GM23338 (cell line): ENCODE results near the gene TEX29. TPM values are rescaled to one million over a fixed set of nuclear protein-coding genes. Genes with fewer than 3 reads are reported as not detected.

Experiments used
- ATAC-seq: fragments of 200-7000 bp; cut with Tn5 transposase; 3 replicates; pipeline ENCODE4 v1.9.1; 2020
- DNase-seq: peaks from one replicate; pipeline ENCODE4 v3.0.0-alpha.2; 2015; ENCODE audit warnings: low spot score
- H2AFZ ChIP-seq: fragments of 200-600 bp; sonication (generic); 2 replicates; pipeline ENCODE4 v1.8.0; 2016; ENCODE audit warnings: antibody characterized with exemption, mild to moderate bottlenecking, moderate library complexity
- H3F3A ChIP-seq: fragments of 200-600 bp; sonication (generic); replicated peaks from 2 replicates; pipeline ENCODE4 v1.8.0; 2017; ENCODE audit warnings: antibody characterized with exemption, mixed run types, low read depth
- H3K27ac ChIP-seq: fragments of 200-600 bp; sonication (generic); 2 replicates; pipeline ENCODE4 v1.6.1; 2016; ENCODE audit warnings: low read depth
- H3K27me3 ChIP-seq: fragments of 200-600 bp; sonication (generic); 2 replicates; pipeline ENCODE4 v1.8.0; 2016; ENCODE audit warnings: mild to moderate bottlenecking, mixed run types, moderate library complexity; ENCODE audit not compliant: insufficient read depth
- H3K36me3 ChIP-seq: fragments of 200-600 bp; sonication (generic); 2 replicates; pipeline ENCODE4 v1.8.0; 2016; ENCODE audit warnings: mild to moderate bottlenecking; ENCODE audit not compliant: insufficient read depth
- H3K4me1 ChIP-seq: fragments of 200-600 bp; sonication (generic); 2 replicates; pipeline ENCODE4 v1.8.0; 2016; ENCODE audit warnings: mild to moderate bottlenecking, moderate library complexity; ENCODE audit not compliant: insufficient read depth
- H3K4me2 ChIP-seq: fragments of 200-600 bp; sonication (generic); 2 replicates; pipeline ENCODE4 v1.7.1; 2017; ENCODE audit warnings: mixed run types
- H3K4me3 ChIP-seq: fragments of 200-600 bp; sonication (generic); 2 replicates; pipeline ENCODE4 v1.6.1; 2016; ENCODE audit warnings: mixed run types
- H3K79me2 ChIP-seq: fragments of 200-600 bp; sonication (generic); replicated peaks from 2 replicates; pipeline ENCODE4 v1.8.0; 2017; ENCODE audit warnings: mild to moderate bottlenecking; ENCODE audit not compliant: insufficient read depth
- H3K9me2 ChIP-seq: fragments of 200-600 bp; sonication (generic); 2 replicates; pipeline ENCODE4 v1.8.0; 2017; ENCODE audit not compliant: insufficient read depth
- H4K20me1 ChIP-seq: fragments of 200-600 bp; sonication (generic); replicated peaks from 2 replicates; pipeline ENCODE4 v1.8.0; 2017; ENCODE audit warnings: mild to moderate bottlenecking; ENCODE audit not compliant: insufficient read depth
- H3K27ac Mint-ChIP-seq: 2 replicates; pipeline ENCODE4 v1.8.0; 2020; ENCODE audit warnings: inconsistent platforms, mild to moderate bottlenecking, moderate library complexity, mixed read lengths
- H3K27me3 Mint-ChIP-seq: 3 replicates; pipeline ENCODE4 v1.8.0; 2022; ENCODE audit warnings: low read depth, mild to moderate bottlenecking, moderate library complexity, mixed read lengths, inconsistent platforms; ENCODE audit not compliant: insufficient read depth, poor library complexity
- H3K36me3 Mint-ChIP-seq: 3 replicates; pipeline ENCODE4 v1.8.0; 2021; ENCODE audit warnings: low read depth, mild to moderate bottlenecking, inconsistent platforms, moderate library complexity, mixed read lengths
- H3K4me1 Mint-ChIP-seq: 3 replicates; pipeline ENCODE4 v1.8.0; 2020; ENCODE audit warnings: mild to moderate bottlenecking, inconsistent platforms, mixed read lengths
- H3K4me3 Mint-ChIP-seq: 3 replicates; pipeline ENCODE4 v1.8.0; 2021; ENCODE audit warnings: moderate library complexity, mild to moderate bottlenecking, inconsistent platforms, mixed read lengths
- H3K9me3 Mint-ChIP-seq: 3 replicates; pipeline ENCODE4 v1.8.0; 2020; ENCODE audit warnings: moderate library complexity, mild to moderate bottlenecking, inconsistent platforms, mixed read lengths
- CREB1 ChIP-seq: fragments of 250-450 bp; sonication (Bioruptor Pico); IDR thresholded peaks from 2 replicates; pipeline ENCODE4 v1.5.0; 2020; ENCODE audit warnings: low read depth, mild to moderate bottlenecking, moderate library complexity
- CTCF ChIP-seq, 2 experiments: fragments of 200-600 bp in 1 of 2; sonication (generic) in 1 of 2; conservative IDR thresholded peaks; 2 replicates each; pipeline versions ENCODE4 v1.5.1 to v1.6.1; 2016 to 2017; ENCODE audit warnings: antibody characterized with exemption in 2 of 2, low read depth in 2 of 2, mild to moderate bottlenecking in 2 of 2, moderate library complexity in 1 of 2
- ETS1 ChIP-seq: IDR thresholded peaks from 2 replicates; pipeline ENCODE4 v1.6.1; 2016; ENCODE audit warnings: antibody characterized with exemption
- EZH2phosphoT487 ChIP-seq: fragments of 200-600 bp; sonication (generic); IDR thresholded peaks from one replicate; pipeline ENCODE4 v1.8.1; 2018; ENCODE audit warnings: antibody characterized with exemption; ENCODE audit not compliant: unreplicated experiment
- JUNB ChIP-seq: IDR thresholded peaks from one replicate; pipeline ENCODE4 v1.6.1; 2016; ENCODE audit warnings: antibody characterized with exemption; ENCODE audit not compliant: unreplicated experiment
- STAT1 ChIP-seq: IDR thresholded peaks from one replicate; pipeline ENCODE4 v1.6.1; 2016; ENCODE audit warnings: antibody characterized with exemption; ENCODE audit not compliant: unreplicated experiment
- ZNF331 ChIP-seq: fragments of 250-450 bp; sonication (Bioruptor Pico); IDR thresholded peaks from 2 replicates; pipeline ENCODE4 v1.5.0; 2020; ENCODE audit warnings: low read depth, mild to moderate bottlenecking, moderate library complexity
- ZNF462 ChIP-seq: fragments of 250-450 bp; sonication (Bioruptor Pico); IDR thresholded peaks from 2 replicates; pipeline ENCODE4 v1.5.0; 2020; ENCODE audit warnings: mild to moderate bottlenecking, moderate library complexity
- polyA plus RNA-seq: library from polyadenylated mRNA; unstranded; fragments of >200 nt; fragmentation: Nextera tagmentation; extraction: Ambion mirVana; gene quantifications from 2 replicates; pipeline ENCODE4 v1.2.1, GENCODE V29; 2016
- total RNA-seq: library from RNA; depleted of rRNA; stranded (reverse); fragments of >200 nt; shearing (Covaris generic); gene quantifications from 2 replicates; pipeline ENCODE4 v1.2.3, GENCODE V29; 2014
- TF ChIP-seq, protein P1 (sequence below): IDR thresholded peaks from one replicate; pipeline ENCODE4 v1.6.1; 2018; ENCODE audit warnings: antibody characterized with exemption; ENCODE audit not compliant: unreplicated experiment

Gene TEX29
- total and polyA plus RNA-seq, 2 experiments from 2014 or later = 0.31 TPM; not detected in 1

GRCh38 chr13:111286749-111287148, 33.7 kb upstream of the TEX29 start:
- H3K4me3 ChIP-seq = no peak overlapping the region
- Mint-ChIP-seq H3K27ac (no peak overlapping the region), H3K36me3 (peaks cover 49% of the 10 kb centered on the region), H3K4me1 (no peaks in the 10 kb centered on the region), H3K9me3 (no peaks in the 10 kb centered on the region; the same call in 2 of the 3 replicates), H3K27me3 (peaks cover 4% of the 10 kb centered on the region), H3K4me3 (no peak overlapping the region)
- no peaks in the 10 kb centered on the region for H3K4me1 ChIP-seq
- H3K36me3 ChIP-seq = peaks cover 9% of the 10 kb centered on the region; the same call in 1 of the 2 replicates
- no peaks in the 10 kb centered on the region for H3K27me3 ChIP-seq
- no peaks in the 10 kb centered on the region for H3K9me2 ChIP-seq
- TF ChIP-seq ZNF331 (CRISPR knock-in tag) = no peak
- TF ChIP-seq ETS1 = no peak
- no peak for TF ChIP-seq STAT1
- TF ChIP-seq EZH2phosphoT487 = no peak
- no peak for TF ChIP-seq ZNF462 (CRISPR knock-in tag)
- no peak for TF ChIP-seq CREB1 (CRISPR knock-in tag)
- no peak for TF ChIP-seq JUNB
- TF ChIP-seq CTCF (conservative IDR thresholded peaks at IDR 0.05; ENCODE audit: low read depth in 2 of 2) = no peak
- TF ChIP-seq, protein P1, sequence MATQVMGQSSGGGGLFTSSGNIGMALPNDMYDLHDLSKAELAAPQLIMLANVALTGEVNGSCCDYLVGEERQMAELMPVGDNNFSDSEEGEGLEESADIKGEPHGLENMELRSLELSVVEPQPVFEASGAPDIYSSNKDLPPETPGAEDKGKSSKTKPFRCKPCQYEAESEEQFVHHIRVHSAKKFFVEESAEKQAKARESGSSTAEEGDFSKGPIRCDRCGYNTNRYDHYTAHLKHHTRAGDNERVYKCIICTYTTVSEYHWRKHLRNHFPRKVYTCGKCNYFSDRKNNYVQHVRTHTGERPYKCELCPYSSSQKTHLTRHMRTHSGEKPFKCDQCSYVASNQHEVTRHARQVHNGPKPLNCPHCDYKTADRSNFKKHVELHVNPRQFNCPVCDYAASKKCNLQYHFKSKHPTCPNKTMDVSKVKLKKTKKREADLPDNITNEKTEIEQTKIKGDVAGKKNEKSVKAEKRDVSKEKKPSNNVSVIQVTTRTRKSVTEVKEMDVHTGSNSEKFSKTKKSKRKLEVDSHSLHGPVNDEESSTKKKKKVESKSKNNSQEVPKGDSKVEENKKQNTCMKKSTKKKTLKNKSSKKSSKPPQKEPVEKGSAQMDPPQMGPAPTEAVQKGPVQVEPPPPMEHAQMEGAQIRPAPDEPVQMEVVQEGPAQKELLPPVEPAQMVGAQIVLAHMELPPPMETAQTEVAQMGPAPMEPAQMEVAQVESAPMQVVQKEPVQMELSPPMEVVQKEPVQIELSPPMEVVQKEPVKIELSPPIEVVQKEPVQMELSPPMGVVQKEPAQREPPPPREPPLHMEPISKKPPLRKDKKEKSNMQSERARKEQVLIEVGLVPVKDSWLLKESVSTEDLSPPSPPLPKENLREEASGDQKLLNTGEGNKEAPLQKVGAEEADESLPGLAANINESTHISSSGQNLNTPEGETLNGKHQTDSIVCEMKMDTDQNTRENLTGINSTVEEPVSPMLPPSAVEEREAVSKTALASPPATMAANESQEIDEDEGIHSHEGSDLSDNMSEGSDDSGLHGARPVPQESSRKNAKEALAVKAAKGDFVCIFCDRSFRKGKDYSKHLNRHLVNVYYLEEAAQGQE = no peak
- no peaks in the 10 kb centered on the region for H3F3A ChIP-seq
- ATAC-seq (no peak), DNase-seq (no peak)
- H3K27ac ChIP-seq = no peak overlapping the region
- no peak overlapping the region for H2AFZ ChIP-seq
- H3K4me2 ChIP-seq = no peak overlapping the region
- H3K79me2 ChIP-seq = no peaks in the 10 kb centered on the region
- no peaks in the 10 kb centered on the region; the same call in 1 of the 2 replicates for H4K20me1 ChIP-seq
